D721Med (cell line): ENCODE measurements around the gene ARHGEF39.

Experiments
- DNase-seq: peaks from one replicate; pipeline ENCODE4 v3.0.0; 2011; ENCODE audit warnings: low spot score; ENCODE audit not compliant: insufficient read length
- FAIRE-seq: peaks from 2 replicates; lab custom pipeline; 2011; peaks lifted over from hg19 to GRCh38; lab: Jason Lieb, UNC
- CTCF ChIP-seq: IDR thresholded peaks from 2 replicates; pipeline ENCODE4 v1.5.1; 2012; ENCODE audit warnings: mild to moderate bottlenecking, control low read depth; ENCODE audit not compliant: insufficient read depth; ENCODE audit errors: missing control alignments

ARHGEF39 gene

GRCh38 chr9:35681341-35682002 is 16.5 kb upstream of the ARHGEF39 start:
- no peak for TF ChIP-seq CTCF
- DNase-seq: no peak
- no peak for FAIRE-seq

GRCh38 chr9:35680331-35681105 is 15.5 kb upstream of the ARHGEF39 start:
- DNase-seq (no peak), FAIRE-seq (no peak)
- TF ChIP-seq CTCF: no peak

GRCh38 chr9:35679766-35680330 is 14.9 kb upstream of the ARHGEF39 start:
- TF ChIP-seq CTCF: no peak
- DNase-seq: no peak
- FAIRE-seq: no peak

GRCh38 chr9:35679091-35679490 is 14.1 kb upstream of the ARHGEF39 start:
- TF ChIP-seq CTCF: no peak
- FAIRE-seq (no peak), DNase-seq (no peak)

- TF ChIP-seq CTCF: no peak
- DNase-seq: no peak
- no peak for FAIRE-seq
Measured at GRCh38 chr9:35675732-35676392, 10.9 kb upstream of the ARHGEF39 start.

GRCh38 chr9:35675204-35675603 is 10.2 kb upstream of the ARHGEF39 start:
- DNase-seq (no peak), FAIRE-seq (no peak)
- no peak for TF ChIP-seq CTCF
